Panc1 (cell line): ENCODE data around the gene SLC4A1AP. TPM values are rescaled to one million over a fixed set of nuclear protein-coding genes. Genes with fewer than 3 reads are reported as not detected.
A peak's percentile ranks its signal among the peaks of the same experiment; 100 is the strongest.

ENCODE experiments used
- ATAC-seq: fragments of 200-7000 bp; cut with Tn5 transposase; 2 replicates; pipeline ENCODE4 v1.9.1; 2020; ENCODE audit warnings: mild to moderate bottlenecking, moderate library complexity
- BruUV-seq: library from RNA; stranded (reverse); fragments of 400-500 nt; replicated peaks from 2 replicates; lab custom pipeline; 2021; lab: Mats Ljungman, UMichigan
- CTCF ChIA-PET: fragments of 300-600 bp; sonication (Branson Sonifier 250); formaldehyde crosslinking; loops from one replicate; lab custom pipeline; 2022; ENCODE audit warnings: antibody characterized with exemption; lab: Charles Lee
- POLR2A ChIA-PET: fragments of 300-600 bp; sonication (Branson Sonifier 250); formaldehyde crosslinking; loops from one replicate; lab custom pipeline; 2022; ENCODE audit warnings: antibody characterized with exemption; lab: Charles Lee
- DNase-seq: peaks from one replicate; pipeline ENCODE4 v3.0.0-alpha.2; 2010; ENCODE audit warnings: low read depth, low spot score
- H3K27ac ChIP-seq: 2 replicates; pipeline ENCODE4 v1.5.1; 2011; ENCODE audit warnings: mild to moderate bottlenecking, low read length, inconsistent platforms
- H3K27me3 ChIP-seq: fragments of 200-500 bp; sonication (Bioruptor generic); 2 replicates; pipeline ENCODE4 v1.6.0; 2014; ENCODE audit warnings: low read length, inconsistent platforms; ENCODE audit not compliant: control insufficient read depth, insufficient read depth
- H3K36me3 ChIP-seq: fragments of 200-500 bp; sonication (Bioruptor generic); 2 replicates; pipeline ENCODE4 v1.5.1; 2014; ENCODE audit warnings: inconsistent platforms, mild to moderate bottlenecking, low read length, moderate library complexity; ENCODE audit not compliant: control insufficient read depth, insufficient read depth
- H3K4me1 ChIP-seq: 2 replicates; pipeline ENCODE4 v1.5.1; 2011; ENCODE audit warnings: inconsistent platforms, mild to moderate bottlenecking, low read length, moderate library complexity; ENCODE audit not compliant: control insufficient read depth, insufficient read depth
- H3K4me3 ChIP-seq, 2 experiments: 2 replicates each; pipeline ENCODE4 v1.5.1; 2011 to 2012; ENCODE audit warnings: low read depth in 2 of 2, low read length in 2 of 2, mild to moderate bottlenecking in 2 of 2, inconsistent platforms in 1 of 2, moderate library complexity in 1 of 2
- H3K9me3 ChIP-seq: fragments of 200-500 bp; sonication (Bioruptor generic); 2 replicates; pipeline ENCODE4 v1.5.1; 2014; ENCODE audit warnings: low read depth, mild to moderate bottlenecking, inconsistent platforms, low read length, moderate library complexity; ENCODE audit not compliant: control insufficient read depth, insufficient read depth
- POLR2AphosphoS5 ChIP-seq: IDR thresholded peaks from 2 replicates; pipeline ENCODE4 v1.6.1; 2012; ENCODE audit warnings: mild to moderate bottlenecking, low read depth, low read length, moderate library complexity
- SIN3A ChIP-seq: IDR thresholded peaks from 2 replicates; pipeline ENCODE4 v1.6.1; 2012; ENCODE audit warnings: low read depth, mild to moderate bottlenecking, low read length, moderate library complexity, borderline replicate concordance; ENCODE audit not compliant: insufficient read depth
- TCF7L2 ChIP-seq: IDR thresholded peaks from 2 replicates; pipeline ENCODE4 v1.6.1; 2011; ENCODE audit warnings: mild to moderate bottlenecking, low read depth, low read length, inconsistent platforms
- in situ Hi-C: cut with HindIII; loops from 2 replicates; pipeline ENCODE4 v1.10.0; 2016; ENCODE audit warnings: low sequenced_read_pairs, low pct_unique_long_range_greater_than_20kb
- intact Hi-C: fragments of 100-400 bp; cut with micrococcal nuclease; formaldehyde crosslinking; loops from one replicate; pipeline ENCODE4 v1.10.0; 2022; ENCODE audit not compliant: unreplicated experiment
- total RNA-seq: library from RNA; stranded (reverse); gene quantifications from one replicate; pipeline ENCODE4 v1.2.1, GENCODE V29; 2021; ENCODE audit not compliant: unreplicated experiment
- TF ChIP-seq, protein P1 (sequence below): fragments of 450-650 bp; IDR thresholded peaks from 2 replicates; pipeline ENCODE4 v1.5.1; 2017; ENCODE audit warnings: mild to moderate bottlenecking
- TF ChIP-seq, protein P2 (sequence below), 2 experiments: IDR thresholded peaks; 2 replicates each; pipeline ENCODE4 v1.6.1; 2011 to 2012; ENCODE audit warnings: low read depth in 2 of 2, control low read depth in 1 of 2, low read length in 1 of 2, mild to moderate bottlenecking in 1 of 2, moderate library complexity in 1 of 2; ENCODE audit not compliant: insufficient read depth in 1 of 2

The SLC4A1AP gene
- total RNA-seq, 1 experiment from 2014 or later, result 22.2 TPM

DNA sequence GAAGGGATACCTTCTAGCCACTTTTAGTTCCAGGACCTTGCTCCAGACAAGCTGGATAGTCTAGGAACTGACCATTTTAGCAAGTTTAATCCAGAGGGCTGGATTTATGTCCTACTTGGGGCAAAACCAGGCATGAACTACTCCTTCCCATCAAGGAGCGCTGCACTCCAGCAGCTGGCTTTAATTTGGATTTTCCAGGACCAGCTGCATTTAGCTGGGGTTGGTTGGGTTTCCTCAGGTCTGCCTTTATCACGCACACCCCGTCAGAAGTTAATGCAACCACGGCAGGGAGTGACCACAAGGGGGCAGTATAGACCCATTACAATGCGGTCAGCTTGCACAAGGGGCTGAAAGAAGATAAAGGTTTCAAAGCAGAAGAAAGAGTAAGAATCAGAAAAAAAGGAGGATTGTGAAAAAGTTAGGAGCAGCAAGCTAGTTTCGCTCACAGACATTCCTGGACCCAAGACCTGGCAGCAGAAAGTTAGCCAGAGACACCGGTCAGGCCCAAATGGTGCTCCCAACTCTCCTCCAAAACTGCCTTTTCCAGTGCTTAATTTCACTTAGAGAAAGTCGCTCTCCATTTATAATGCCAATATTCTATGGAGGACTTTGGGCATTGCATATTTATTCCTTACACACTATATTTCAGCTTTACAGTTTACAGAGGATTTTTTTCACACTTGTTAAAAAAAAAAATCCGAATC is 40.1 kb downstream of the SLC4A1AP start:
- H3K9me3 ChIP-seq, result no peaks in the 10 kb centered on the region
- H3K4me3 ChIP-seq, result no peak overlapping the region
- BruUV-seq, result no TSS peak
- peak; percentile 86 for ATAC-seq
- CTCF ChIA-PET, result interaction anchor here (0.5 to 1.0 kb wide), 5 partner anchors 20 to 143 kb away, joined by 3 to 7 read pairs (median 3); no protein-coding TSS in a partner anchor
- H3K27me3 ChIP-seq, result no peaks in the 10 kb centered on the region
- no peak overlapping the region for H3K27ac ChIP-seq
- no peak for DNase-seq
- TF ChIP-seq, protein P1, sequence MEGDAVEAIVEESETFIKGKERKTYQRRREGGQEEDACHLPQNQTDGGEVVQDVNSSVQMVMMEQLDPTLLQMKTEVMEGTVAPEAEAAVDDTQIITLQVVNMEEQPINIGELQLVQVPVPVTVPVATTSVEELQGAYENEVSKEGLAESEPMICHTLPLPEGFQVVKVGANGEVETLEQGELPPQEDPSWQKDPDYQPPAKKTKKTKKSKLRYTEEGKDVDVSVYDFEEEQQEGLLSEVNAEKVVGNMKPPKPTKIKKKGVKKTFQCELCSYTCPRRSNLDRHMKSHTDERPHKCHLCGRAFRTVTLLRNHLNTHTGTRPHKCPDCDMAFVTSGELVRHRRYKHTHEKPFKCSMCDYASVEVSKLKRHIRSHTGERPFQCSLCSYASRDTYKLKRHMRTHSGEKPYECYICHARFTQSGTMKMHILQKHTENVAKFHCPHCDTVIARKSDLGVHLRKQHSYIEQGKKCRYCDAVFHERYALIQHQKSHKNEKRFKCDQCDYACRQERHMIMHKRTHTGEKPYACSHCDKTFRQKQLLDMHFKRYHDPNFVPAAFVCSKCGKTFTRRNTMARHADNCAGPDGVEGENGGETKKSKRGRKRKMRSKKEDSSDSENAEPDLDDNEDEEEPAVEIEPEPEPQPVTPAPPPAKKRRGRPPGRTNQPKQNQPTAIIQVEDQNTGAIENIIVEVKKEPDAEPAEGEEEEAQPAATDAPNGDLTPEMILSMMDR, result peak; percentile 91
- TF ChIP-seq, protein P2, sequence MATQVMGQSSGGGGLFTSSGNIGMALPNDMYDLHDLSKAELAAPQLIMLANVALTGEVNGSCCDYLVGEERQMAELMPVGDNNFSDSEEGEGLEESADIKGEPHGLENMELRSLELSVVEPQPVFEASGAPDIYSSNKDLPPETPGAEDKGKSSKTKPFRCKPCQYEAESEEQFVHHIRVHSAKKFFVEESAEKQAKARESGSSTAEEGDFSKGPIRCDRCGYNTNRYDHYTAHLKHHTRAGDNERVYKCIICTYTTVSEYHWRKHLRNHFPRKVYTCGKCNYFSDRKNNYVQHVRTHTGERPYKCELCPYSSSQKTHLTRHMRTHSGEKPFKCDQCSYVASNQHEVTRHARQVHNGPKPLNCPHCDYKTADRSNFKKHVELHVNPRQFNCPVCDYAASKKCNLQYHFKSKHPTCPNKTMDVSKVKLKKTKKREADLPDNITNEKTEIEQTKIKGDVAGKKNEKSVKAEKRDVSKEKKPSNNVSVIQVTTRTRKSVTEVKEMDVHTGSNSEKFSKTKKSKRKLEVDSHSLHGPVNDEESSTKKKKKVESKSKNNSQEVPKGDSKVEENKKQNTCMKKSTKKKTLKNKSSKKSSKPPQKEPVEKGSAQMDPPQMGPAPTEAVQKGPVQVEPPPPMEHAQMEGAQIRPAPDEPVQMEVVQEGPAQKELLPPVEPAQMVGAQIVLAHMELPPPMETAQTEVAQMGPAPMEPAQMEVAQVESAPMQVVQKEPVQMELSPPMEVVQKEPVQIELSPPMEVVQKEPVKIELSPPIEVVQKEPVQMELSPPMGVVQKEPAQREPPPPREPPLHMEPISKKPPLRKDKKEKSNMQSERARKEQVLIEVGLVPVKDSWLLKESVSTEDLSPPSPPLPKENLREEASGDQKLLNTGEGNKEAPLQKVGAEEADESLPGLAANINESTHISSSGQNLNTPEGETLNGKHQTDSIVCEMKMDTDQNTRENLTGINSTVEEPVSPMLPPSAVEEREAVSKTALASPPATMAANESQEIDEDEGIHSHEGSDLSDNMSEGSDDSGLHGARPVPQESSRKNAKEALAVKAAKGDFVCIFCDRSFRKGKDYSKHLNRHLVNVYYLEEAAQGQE (IDR thresholded peaks at IDR 0.05; ENCODE audit: insufficient read depth in 1 of 2, low read depth in 2 of 2, low read length in 1 of 2), result no peak
- TF ChIP-seq SIN3A, result no peak
- TF ChIP-seq TCF7L2, result no peak
- in situ Hi-C loops (no loop called here), intact Hi-C loops (loop anchor here (5.0 kb wide), 1 partner anchor 694 kb away; no protein-coding TSS in a partner anchor)
- no peaks in the 10 kb centered on the region for H3K36me3 ChIP-seq
- peaks cover 9% of the 10 kb centered on the region; the same call in 1 of the 2 replicates for H3K4me1 ChIP-seq
- POLR2A ChIA-PET, result interaction anchor here (0.6 kb wide), 1 partner anchor 693 kb away, joined by 5 read pairs; no protein-coding TSS in a partner anchor

- in situ Hi-C loops (no loop called here), intact Hi-C loops (loop anchor here (5.0 kb wide), 1 partner anchor 693 kb away; no protein-coding TSS in a partner anchor)
- ATAC-seq (no peak), DNase-seq (no peak)
- TF ChIP-seq TCF7L2 (no peak), POLR2AphosphoS5 (no peak), SIN3A (no peak)
- TF ChIP-seq, protein P2 (IDR thresholded peaks at IDR 0.05; ENCODE audit: insufficient read depth in 1 of 2, low read depth in 2 of 2, low read length in 1 of 2), result no peak
- TF ChIP-seq, protein P1, result no peak
- peaks cover 9% of the 10 kb centered on the region; the same call in 1 of the 2 replicates for H3K4me1 ChIP-seq
- no peak overlapping the region for H3K4me3 ChIP-seq
- H3K27ac ChIP-seq, result no peak overlapping the region
- no TSS peak for BruUV-seq
- POLR2A ChIA-PET, result interaction anchor here (0.6 kb wide), 1 partner anchor 693 kb away, joined by 5 read pairs; no protein-coding TSS in a partner anchor
- CTCF ChIA-PET, result interaction anchor here (0.5 to 1.0 kb wide), 2 partner anchors 19 to 144 kb away, joined by 3 to 7 read pairs; no protein-coding TSS in a partner anchor
- no peaks in the 10 kb centered on the region for H3K27me3 ChIP-seq
- H3K36me3 ChIP-seq, result no peaks in the 10 kb centered on the region
- H3K9me3 ChIP-seq, result no peaks in the 10 kb centered on the region
Measured at GRCh38 chr2:27704342-27704876, 40.7 kb downstream of the SLC4A1AP start.
